MCF 10A (cell line): ENCODE results near the gene ARHGAP15. TPM values are rescaled to one million over a fixed set of nuclear protein-coding genes. Genes with fewer than 3 reads are reported as not detected.

Experiments used
- BruUV-seq: library from RNA; stranded (reverse); fragments of 400-500 nt; replicated peaks from 2 replicates; lab custom pipeline; 2021; lab: Mats Ljungman, UMichigan
- CTCF ChIA-PET: fragments of 300-600 bp; sonication (Branson Sonifier 250); formaldehyde crosslinking; extraction: SDS; loops from one replicate; lab custom pipeline; 2021; ENCODE audit warnings: antibody characterized with exemption, inconsistent platforms; lab: Yijun Ruan, JAX
- POLR2A ChIA-PET: fragments of 300-600, 350-650 bp; sonication (Branson Sonifier 250); formaldehyde crosslinking; extraction: SDS; loops from one replicate; lab custom pipeline; 2020; ENCODE audit warnings: antibody characterized with exemption, inconsistent platforms; lab: Yijun Ruan, JAX
- DNase-seq: peaks from one replicate; pipeline ENCODE4 v3.0.0-alpha.2; 2018; ENCODE audit not compliant: unreplicated experiment
- H3K27ac Mint-ChIP-seq: one replicate; pipeline ENCODE4 v1.8.0; 2022; ENCODE audit warnings: mild to moderate bottlenecking, low read depth, mixed read lengths; ENCODE audit not compliant: unreplicated experiment
- H3K27me3 Mint-ChIP-seq: one replicate; pipeline ENCODE4 v1.8.0; 2022; ENCODE audit warnings: mixed read lengths; ENCODE audit not compliant: insufficient read depth, unreplicated experiment
- H3K36me3 Mint-ChIP-seq: one replicate; pipeline ENCODE4 v1.8.0; 2022; ENCODE audit warnings: mild to moderate bottlenecking, moderate library complexity, mixed read lengths; ENCODE audit not compliant: insufficient read depth, unreplicated experiment
- H3K4me1 Mint-ChIP-seq: one replicate; pipeline ENCODE4 v1.8.0; 2022; ENCODE audit warnings: mixed read lengths; ENCODE audit not compliant: insufficient read depth, unreplicated experiment
- H3K4me3 Mint-ChIP-seq: one replicate; pipeline ENCODE4 v1.8.0; 2022; ENCODE audit warnings: mild to moderate bottlenecking, moderate library complexity, mixed read lengths; ENCODE audit not compliant: unreplicated experiment
- H3K9me3 Mint-ChIP-seq: one replicate; pipeline ENCODE4 v1.8.0; 2022; ENCODE audit warnings: mixed read lengths; ENCODE audit not compliant: unreplicated experiment
- CTCF ChIP-seq: fragments of 200-600 bp; IDR thresholded peaks from one replicate; pipeline ENCODE4 v1.8.0; 2022; ENCODE audit warnings: antibody characterized with exemption, mild to moderate bottlenecking; ENCODE audit not compliant: unreplicated experiment
- intact Hi-C: fragments of 100-400 bp; cut with micrococcal nuclease; formaldehyde crosslinking; loops from 2 replicates; pipeline ENCODE4 v1.14.1; 2022
- total RNA-seq: library from RNA; stranded (reverse); gene quantifications from 2 replicates; pipeline ENCODE4 v1.2.3, GENCODE V29; 2022

The ARHGAP15 gene
- total RNA-seq, 1 experiment from 2014 or later = not detected

- no peak for DNase-seq
- Mint-ChIP-seq H3K4me3 (no peak overlapping the region), H3K27ac (no peak overlapping the region), H3K36me3 (no peaks in the 10 kb centered on the region), H3K9me3 (no peaks in the 10 kb centered on the region), H3K4me1 (no peaks in the 10 kb centered on the region), H3K27me3 (no peaks in the 10 kb centered on the region)
- no peak for TF ChIP-seq CTCF
- ChIA-PET CTCF (interaction anchor here (0.6 to 1.2 kb wide), 4 partner anchors 19 to 726 kb away, joined by 3 to 4 read pairs (median 3); no protein-coding TSS in a partner anchor), POLR2A (no interaction called here)
- intact Hi-C loops = no loop called here
- BruUV-seq = no TSS peak
Observed at GRCh38 chr2:143607231-143608062, 478.2 kb downstream of the ARHGAP15 start.

- no TSS peak for BruUV-seq
- POLR2A ChIA-PET = no interaction called here
- Mint-ChIP-seq H3K27ac (no peak overlapping the region), H3K4me3 (no peak overlapping the region), H3K36me3 (no peaks in the 10 kb centered on the region), H3K4me1 (no peaks in the 10 kb centered on the region), H3K27me3 (no peaks in the 10 kb centered on the region), H3K9me3 (no peaks in the 10 kb centered on the region)
- no peak for TF ChIP-seq CTCF
- CTCF ChIA-PET = interaction anchor here (0.6 to 1.2 kb wide), 4 partner anchors 18 to 725 kb away, joined by 3 to 4 read pairs (median 3); no protein-coding TSS in a partner anchor
- intact Hi-C loops = no loop called here
- DNase-seq = no peak
Observed at GRCh38 chr2:143608063-143608423, 478.8 kb downstream of the ARHGAP15 start.

GRCh38 chr2:143608758-143609157 is 479.5 kb downstream of the ARHGAP15 start:
- intact Hi-C loops = no loop called here
- Mint-ChIP-seq H3K27me3 (no peaks in the 10 kb centered on the region), H3K27ac (no peak overlapping the region), H3K9me3 (no peaks in the 10 kb centered on the region), H3K4me1 (no peaks in the 10 kb centered on the region), H3K4me3 (no peak overlapping the region), H3K36me3 (no peaks in the 10 kb centered on the region)
- POLR2A ChIA-PET = no interaction called here
- no peak for DNase-seq
- no TSS peak for BruUV-seq
- no peak for TF ChIP-seq CTCF
- CTCF ChIA-PET = interaction anchor here (1.2 kb wide), 1 partner anchor 18 kb away, joined by 3 read pairs; no protein-coding TSS in a partner anchor

- Mint-ChIP-seq H3K4me3 (no peak overlapping the region), H3K27me3 (no peaks in the 10 kb centered on the region), H3K36me3 (no peaks in the 10 kb centered on the region), H3K4me1 (no peaks in the 10 kb centered on the region), H3K27ac (no peak overlapping the region), H3K9me3 (no peaks in the 10 kb centered on the region)
- DNase-seq = no peak
- ChIA-PET POLR2A (interaction anchor here (0.8 kb wide), 1 partner anchor 17 kb away, joined by 3 read pairs; no protein-coding TSS in a partner anchor), CTCF (interaction anchor here (0.6 kb wide), 1 partner anchor 48 kb away, joined by 3 read pairs; no protein-coding TSS in a partner anchor)
- no TSS peak for BruUV-seq
- TF ChIP-seq CTCF = no peak
- intact Hi-C loops = no loop called here
Observed at GRCh38 chr2:143611336-143611735, 482.1 kb downstream of the ARHGAP15 start.
